Left cardiac atrium (tissue), 4 donors: ENCODE data around the gene TMEM135. TPM values are rescaled to one million over a fixed set of nuclear protein-coding genes. Genes with fewer than 3 reads are reported as not detected.

Experiments
- ATAC-seq, 2 donors: fragments of 200-7000 bp; cut with Tn5 transposase; one replicate each; pipeline ENCODE4 v1.9.1; 2020; ENCODE audit warnings: mild to moderate bottlenecking in 2 of 2, moderate library complexity in 2 of 2
- DNase-seq: peaks from one replicate; pipeline ENCODE4 v3.0.0-alpha.2; 2020
- intact Hi-C, 2 donors: fragments of 100-400 bp; cut with DNase I; formaldehyde crosslinking; loops; one replicate each; pipeline versions ENCODE4 v1.14.1 to v1.15.1; 2022 to 2023
- total RNA-seq, 2 donors: library from RNA; stranded (reverse); fragmentation: NEBNext Ultra II Directional; extraction: Animal tissue kit (Norgen Biotek cat#: 25700); gene quantifications; one replicate each; pipeline ENCODE4 v1.2.1, GENCODE V29; 2021
- donor health status: DM: no; HTN: yes; CAD: no.
- donor health status: DM: no; HTN: yes; CAD: no; lungs with severe emphysema.
- donor health status: DM: yes; HTN: yes; CAD: no.
- donor health status: Dilated cardiomyopathy.

The TMEM135 gene
- total RNA-seq, 2 donors from 2014 or later, result 23.1 to 30.8 TPM

DNA sequence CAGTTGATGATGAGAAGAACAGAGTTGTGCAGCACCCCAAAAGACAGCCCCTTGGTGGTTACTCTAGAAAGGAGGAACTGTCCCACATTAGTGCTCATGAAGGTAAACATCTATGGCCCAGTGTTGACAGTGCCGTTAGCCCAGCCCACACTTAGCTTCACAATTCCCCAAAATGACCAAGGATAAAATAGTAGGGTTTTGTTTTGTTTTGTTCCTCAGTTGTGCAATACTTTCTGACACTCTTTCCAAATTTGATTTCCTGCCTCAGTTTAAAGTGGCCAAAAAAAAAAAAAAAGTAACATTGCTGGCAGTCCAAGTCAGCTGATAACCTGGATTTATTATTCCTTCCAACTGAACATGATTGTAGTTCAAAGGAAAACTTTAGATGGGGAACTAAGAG is 269.4 kb downstream of the TMEM135 start:
- intact Hi-C loops, result no loop called here
- ATAC-seq (peak; percentile 35 to 62), DNase-seq (no peak)

DNA sequence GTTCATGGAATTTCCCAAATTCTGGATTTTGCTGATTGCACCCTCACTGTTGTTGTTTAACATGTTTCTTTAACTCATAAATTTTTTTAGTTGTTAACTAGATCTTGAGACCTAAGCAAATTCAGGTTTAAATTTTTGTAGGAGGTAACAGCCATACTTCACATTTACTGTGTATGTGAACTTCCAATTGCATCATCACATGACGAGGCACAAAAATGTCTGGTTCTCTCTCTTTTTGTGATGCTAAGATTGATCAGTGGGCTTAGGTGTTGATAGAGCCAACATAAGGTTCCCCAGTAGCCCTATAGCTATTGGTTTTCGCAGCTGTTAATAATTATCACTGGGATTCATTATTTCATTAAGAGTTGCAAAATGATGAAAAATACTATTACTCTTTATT is 277.5 kb downstream of the TMEM135 start:
- intact Hi-C loops, result no loop called here

DNA sequence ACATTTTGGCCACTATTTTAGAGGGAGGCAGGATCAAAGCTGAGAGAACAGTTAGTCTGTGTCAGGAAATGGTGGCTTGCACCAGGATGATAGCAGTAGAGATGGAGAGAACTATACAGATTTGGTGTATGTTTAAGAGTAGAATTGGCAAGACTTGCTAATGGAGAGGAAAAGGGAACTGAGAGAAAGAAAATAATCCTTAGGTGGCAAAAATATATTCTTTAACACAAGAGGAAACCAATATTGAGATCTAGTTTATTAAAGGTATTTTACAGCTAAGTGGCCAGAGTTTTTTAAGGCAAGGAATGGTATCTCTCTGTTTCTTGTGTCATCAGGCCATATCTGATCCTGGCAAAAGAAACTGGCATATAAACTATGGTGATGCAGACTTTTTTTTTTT is 278.8 kb downstream of the TMEM135 start:
- DNase-seq (no peak), ATAC-seq (no peak)
- intact Hi-C loops, result no loop called here

More for the DNA sequence above, 277.5 kb downstream of the TMEM135 start:
- DNase-seq (no peak), ATAC-seq (no peak)

DNA sequence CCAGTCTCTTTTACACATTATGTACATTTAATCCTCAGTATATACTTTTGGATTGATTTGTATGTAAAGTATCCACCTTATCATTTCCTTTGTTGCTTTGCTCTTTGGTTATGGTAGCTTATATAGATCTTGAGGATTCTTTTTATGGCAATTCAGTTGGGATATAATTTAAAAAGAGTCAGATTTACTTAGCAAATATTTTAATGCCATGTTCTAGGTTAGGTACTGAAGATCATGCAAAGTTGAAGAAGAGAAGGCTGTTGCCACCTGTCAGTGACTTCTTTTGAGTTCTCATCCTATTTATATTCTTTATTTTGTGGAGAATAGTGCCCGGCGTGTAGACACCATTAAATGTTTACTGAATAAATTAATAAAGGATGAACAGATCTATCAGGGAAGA is 279.7 kb downstream of the TMEM135 start:
- DNase-seq, result no peak
- intact Hi-C loops, result no loop called here
- no peak for ATAC-seq

DNA sequence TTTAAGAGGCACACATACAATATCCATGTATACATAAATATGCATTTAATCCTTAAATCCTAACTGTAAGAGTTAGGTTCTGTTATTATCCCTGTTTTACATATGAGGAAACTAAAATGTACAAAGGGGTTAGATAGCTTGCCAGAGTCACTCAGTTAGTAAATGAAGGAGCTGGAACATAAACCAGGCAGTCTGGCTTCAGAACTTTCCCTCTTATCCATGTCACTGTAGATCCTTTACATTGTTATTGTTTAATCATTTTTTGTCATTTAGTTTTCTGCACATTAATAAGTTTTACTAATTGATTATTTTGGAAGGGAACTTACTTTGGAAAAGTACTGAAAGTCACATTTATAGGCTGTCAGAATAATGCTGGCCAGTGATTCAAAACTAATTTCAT is 282.4 kb downstream of the TMEM135 start:
- intact Hi-C loops, result no loop called here
- DNase-seq (no peak), ATAC-seq (no peak)

DNA sequence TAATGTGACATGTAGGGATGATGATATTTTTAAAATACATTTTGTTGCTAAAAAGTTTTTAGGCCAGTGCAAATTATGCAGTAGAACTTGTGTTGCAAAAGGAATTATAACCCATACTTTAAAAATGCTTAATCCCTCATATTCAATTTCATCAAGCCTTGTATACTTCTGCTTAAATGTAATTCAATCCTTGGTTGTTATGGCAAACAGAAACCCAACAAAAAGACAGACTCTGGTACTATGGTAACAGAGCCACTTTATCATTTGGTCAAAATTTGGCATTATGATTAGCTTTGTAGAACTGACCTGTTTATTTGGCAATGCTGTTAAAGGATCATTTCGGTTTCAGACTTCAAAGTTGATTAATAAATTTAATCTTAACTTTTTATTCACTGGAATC is 284.8 kb downstream of the TMEM135 start:
- intact Hi-C loops, result no loop called here
- no peak for DNase-seq
- ATAC-seq, result no peak

DNA sequence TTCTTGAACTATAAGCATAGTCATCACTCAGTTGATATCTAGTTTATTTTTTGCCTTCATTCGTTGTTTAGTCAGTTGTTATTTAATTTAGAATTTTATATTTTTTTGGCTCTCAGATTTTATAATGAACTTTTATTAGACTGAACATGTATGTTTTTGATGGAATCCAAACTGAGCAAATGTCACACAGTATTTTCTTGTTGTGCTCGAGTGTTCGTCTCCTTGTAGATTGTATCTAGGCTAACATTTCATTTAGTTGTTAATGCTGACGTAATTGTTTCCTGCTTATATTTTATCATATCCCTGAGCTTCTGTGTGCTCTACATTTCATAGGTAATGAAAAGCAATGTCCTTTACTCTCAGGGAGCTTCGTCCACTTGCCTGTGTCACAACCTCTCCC is 286.2 kb downstream of the TMEM135 start:
- intact Hi-C loops, result no loop called here
- ATAC-seq (no peak), DNase-seq (no peak)

DNA sequence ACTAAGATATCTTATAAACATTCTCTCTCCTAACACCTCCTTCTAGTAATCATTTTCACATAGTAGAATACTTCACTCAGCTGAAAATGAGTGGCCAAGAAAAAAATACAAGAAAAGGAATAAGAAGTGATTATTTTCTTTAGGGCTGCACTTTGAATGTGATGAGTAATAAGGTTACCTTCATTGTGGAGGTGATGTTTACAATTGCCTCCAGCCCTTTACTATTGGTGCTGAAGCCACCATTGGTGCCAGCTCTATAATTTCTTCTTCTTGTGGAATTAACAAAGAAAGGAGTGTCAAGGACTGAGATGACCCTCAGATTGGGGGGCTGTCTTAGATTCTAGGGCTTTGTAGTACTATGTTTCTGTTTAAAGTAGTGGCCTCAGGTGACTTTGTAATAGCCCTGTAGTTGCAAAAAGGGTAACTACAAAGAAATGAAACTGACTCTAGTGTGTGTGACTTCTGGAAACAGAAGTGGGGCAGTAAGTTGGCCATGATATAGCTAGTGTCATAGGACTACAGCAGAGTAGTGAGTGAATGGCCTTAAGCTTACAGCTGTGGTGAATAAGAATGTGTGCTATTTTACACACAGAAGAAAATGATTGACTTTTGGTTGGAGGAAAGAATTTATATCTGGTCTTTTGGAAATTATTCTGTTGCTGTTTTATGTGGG is 287.2 kb downstream of the TMEM135 start:
- intact Hi-C loops, result no loop called here
- DNase-seq, result no peak

DNA sequence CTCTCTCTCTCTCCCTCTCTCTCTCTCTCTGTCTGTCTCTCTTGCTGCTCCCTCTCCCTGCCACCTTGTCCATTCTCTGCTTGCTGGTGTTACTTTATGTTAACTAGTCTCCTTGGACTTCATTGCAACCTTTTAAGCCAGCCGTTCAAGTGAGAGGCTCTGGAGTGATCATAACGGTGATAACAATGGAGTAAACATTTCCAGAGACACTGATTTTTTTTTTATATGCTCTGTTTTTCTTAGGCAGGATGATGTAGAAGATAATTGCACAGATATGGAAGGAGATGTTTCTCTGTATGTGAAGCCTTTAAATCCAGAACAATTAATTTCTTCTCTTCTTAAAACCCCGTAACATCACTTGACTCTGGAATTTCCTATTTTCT is 287.7 kb downstream of the TMEM135 start:
- ATAC-seq, result no peak
- intact Hi-C loops, result no loop called here

More for the DNA sequence above, 287.2 kb downstream of the TMEM135 start:
- ATAC-seq, result no peak

DNA sequence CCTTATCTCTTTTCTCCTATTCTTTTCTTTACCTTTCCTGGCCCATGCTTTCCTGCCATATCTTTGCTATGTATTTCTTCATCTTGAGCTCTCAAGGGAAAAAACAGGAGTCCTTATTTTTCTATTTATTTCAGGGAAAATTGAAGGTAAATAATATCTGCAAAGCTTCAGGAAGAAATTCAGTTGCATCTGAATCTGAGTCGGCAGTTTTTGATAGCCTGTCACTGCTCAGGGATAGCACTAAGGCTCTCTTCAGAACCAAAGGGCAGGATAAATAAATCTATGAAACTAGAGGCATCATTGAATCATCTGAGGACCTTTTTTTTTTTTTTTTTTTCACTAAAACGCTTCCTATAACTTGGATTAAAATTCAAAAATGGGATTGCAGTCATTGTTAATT is 288.9 kb downstream of the TMEM135 start:
- no peak for DNase-seq
- no peak for ATAC-seq
- intact Hi-C loops, result no loop called here

More for the DNA sequence above, 287.7 kb downstream of the TMEM135 start:
- DNase-seq, result no peak

DNA sequence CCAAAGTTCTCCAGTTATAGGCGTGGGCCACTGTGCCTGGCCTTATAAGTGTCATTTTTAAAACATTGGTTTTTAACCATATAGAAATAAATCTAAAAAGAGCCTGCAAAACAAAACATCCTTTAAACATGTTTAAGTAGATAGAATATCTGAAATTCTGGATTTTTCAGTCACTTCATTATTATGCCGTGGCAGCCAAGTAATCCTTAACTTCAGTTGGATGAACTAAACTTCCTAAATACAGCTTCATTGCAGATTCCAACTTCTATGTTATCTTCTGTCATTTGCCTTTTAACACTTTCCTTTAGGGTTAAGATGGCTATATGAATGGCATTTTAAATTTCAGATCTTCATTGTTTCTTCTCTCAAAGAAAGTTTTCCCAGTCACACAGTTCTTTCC is 291.4 kb downstream of the TMEM135 start:
- no peak for DNase-seq
- intact Hi-C loops, result no loop called here
- no peak for ATAC-seq

DNA sequence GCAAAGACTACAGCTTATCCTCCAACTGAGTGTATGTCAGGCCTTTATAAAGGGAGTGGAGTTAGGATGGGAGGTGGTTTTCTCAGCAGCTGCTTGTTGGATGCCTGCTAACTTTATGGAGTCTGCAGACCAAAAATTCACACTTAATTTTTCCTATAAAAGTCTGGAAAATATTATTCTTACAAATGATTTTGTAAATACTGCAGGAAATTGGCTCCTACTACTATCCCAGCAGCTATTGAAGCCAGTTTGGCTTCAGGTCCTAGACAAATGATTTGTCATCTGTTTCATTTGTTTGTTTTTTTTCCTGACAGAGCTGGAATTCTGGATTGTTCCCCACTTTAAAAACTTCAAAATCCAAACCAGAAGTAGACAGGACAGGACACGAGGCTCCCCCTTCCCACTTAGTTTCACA is 292.5 kb downstream of the TMEM135 start:
- DNase-seq, result no peak
- ATAC-seq, result peak; percentile 63 to 64
- intact Hi-C loops, result no loop called here

DNA sequence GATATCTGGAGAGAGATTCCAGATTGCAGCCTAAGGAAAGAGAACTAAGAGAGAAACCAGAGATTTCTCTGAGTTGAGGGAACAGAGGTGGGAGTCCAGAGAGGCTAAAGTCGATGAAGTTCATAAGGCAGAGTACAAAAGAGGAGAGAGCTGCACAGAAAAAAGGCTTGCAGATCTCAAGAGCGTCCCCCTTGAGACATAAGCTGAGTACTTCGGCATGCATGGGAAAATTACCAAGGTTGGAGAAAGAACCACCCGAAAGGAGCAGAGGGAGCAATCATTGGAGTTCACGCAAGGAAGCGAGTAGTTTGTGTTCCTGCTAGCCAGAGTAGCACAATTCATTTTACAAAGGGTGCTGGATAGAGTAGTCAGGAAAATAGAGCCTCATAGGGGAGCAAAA is 293.5 kb downstream of the TMEM135 start:
- intact Hi-C loops, result no loop called here
- no peak for DNase-seq
- peak; percentile 71 to 75 for ATAC-seq

DNA sequence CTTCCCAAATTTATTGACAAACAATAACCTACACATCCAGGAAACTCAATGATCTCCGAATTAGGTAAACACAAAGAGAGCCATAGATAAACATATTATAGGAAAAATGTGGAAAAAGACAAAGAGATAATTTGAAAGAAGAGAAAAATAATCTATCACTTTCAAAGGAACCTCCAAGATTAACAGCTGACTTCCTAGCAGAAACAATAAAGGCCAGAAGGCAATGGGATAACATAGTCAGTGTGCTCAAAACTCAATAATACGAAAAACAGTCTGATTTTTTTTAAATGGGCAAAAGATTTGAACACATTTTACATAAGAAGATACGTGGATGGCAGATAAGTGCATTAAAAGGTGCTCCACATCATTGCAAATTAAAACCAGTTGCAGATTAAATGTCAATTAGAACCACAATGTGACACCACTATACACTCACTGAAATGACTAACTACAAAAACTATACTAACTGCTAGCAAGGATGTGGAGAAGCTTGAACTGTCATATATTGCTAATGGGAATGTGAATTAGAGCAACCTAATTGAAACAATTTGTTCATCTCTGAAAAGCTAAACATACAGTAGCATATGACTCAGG is 300.4 kb downstream of the TMEM135 start:
- intact Hi-C loops, result no loop called here
- DNase-seq (no peak), ATAC-seq (no peak)

DNA sequence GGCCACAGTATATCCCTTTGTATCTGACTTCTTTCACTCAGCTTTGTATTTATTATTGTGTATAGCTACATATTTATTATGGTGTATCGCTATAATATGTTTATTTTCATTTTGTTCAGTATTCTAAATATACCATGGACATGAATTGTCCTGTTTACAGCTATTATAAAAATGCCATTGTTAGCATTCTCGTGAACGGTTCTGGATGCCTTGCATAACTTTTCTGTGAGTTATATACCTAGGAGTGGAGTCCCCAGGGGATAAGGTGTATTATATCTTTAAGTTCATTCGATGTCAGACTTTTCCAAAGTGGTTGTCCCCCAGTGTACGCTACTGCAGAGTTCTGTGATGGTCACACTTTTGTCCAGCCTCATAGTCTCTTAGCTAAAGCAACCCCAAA is 301.7 kb downstream of the TMEM135 start:
- ATAC-seq, result no peak
- no peak for DNase-seq
- intact Hi-C loops, result no loop called here

DNA sequence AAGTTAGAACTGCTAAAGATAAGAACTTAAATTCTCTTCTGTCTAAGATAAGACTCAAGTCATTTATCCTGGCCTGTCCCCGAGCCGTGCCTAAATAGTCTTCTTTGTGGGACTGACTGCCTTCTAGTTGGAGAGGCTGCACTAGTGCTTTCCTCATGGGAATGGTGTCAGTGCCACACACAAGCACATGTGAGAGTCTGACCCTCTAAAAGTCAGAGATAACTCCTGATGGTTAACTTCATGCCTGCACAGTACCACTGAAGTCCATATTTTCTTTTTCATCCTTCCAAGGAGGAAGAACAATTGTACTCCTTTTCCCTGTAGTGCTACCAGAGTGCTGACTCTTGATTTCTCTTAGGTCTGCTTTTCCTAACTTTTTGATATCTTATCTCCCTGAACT is 309.7 kb downstream of the TMEM135 start:
- intact Hi-C loops, result no loop called here
- ATAC-seq (no peak), DNase-seq (no peak)

DNA sequence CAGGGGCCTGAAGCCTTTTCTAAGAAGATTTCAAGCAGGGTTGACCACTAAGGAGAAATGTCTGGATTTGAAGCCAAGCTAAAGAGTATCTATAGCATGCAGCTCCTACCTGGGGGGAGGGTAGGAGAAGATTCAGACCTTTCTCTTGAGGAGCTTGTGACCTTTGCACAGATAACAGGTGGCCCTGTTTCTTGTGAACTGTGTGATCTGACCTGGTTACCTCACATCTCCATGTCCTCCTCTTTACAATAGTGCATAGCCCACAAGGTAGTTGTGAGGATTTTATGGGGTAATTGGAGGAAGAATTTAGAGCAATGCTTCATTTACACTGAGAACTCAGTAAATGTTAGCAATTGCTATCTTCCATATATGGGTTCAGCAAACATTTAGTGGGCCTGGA is 310.1 kb downstream of the TMEM135 start:
- DNase-seq (no peak), ATAC-seq (no peak)
- intact Hi-C loops, result no loop called here

DNA sequence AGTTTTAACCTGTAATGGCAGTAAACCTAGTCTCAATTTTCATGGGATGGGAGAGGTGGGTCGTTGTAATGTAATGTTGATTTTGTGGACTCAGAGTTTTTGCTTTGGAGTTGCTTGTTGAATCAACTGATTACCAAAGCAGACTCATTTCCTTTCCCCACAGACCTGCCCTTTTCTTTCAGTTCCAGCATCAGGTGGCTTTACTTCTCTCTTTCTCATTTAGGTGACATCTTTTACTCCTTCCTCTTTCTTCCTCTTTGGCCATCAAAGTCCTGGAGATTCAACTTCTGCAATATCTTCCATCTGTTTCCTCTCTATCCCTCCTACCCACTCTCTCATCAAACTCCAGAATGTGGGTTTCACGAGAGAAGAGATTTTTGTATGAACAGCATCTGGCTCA is 313.9 kb downstream of the TMEM135 start:
- no peak for ATAC-seq
- no peak for DNase-seq
- intact Hi-C loops, result loop anchor here in 1 of 2 donors (10.0 kb wide), 1 partner anchor 1193 kb away; no protein-coding TSS in a partner anchor

DNA sequence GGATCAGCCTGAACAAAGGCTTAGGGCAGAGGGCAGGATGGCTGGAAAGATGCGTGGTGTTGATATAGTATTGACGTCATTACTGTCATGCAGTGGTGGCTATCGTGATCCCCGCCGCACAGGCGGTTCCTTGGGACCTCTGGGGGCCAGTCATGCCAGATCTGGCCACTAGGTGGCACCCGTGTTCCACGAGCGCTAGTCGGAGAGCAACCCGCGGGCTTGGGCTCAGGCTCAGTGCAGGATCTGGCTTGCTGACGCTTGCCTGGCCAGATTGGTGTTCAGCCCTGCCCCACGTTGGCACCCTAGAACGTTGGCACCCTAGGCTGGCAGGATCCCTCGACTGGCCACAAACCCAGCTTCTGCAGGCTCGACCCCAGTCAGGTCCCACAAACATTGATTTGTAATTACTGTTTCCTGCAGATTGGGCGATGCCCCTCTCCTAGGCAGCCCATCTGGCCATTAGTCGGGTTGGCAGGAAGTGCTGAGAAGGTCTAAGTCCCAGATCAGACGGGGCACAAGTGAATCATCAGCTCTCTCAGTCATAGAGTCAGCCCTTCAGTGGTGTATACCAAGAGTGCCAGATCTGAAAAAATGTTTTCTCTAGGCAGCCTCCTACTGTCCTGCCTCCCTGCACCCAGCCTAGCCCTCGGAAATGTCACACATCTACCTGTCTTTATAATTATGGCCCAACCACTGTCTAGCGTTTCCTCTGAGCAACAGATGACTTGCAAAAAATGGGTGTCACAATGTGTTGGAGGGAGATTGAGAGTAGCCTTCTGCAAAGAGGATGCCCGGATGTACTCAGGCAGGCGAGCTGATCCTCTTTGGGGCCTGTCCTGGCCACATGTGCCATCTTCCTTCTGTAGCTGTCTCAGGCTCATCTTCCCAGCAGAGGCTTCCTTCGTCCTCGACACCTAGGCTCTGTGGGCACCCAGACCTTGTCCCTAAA is 315.3 kb downstream of the TMEM135 start:
- intact Hi-C loops, result loop anchor here in 1 of 2 donors (1.0 to 10.0 kb wide), 2 partner anchors 68 to 1192 kb away; no protein-coding TSS in a partner anchor
- ATAC-seq (peak; percentile 92 to 95), DNase-seq (peak; percentile 87)

DNA sequence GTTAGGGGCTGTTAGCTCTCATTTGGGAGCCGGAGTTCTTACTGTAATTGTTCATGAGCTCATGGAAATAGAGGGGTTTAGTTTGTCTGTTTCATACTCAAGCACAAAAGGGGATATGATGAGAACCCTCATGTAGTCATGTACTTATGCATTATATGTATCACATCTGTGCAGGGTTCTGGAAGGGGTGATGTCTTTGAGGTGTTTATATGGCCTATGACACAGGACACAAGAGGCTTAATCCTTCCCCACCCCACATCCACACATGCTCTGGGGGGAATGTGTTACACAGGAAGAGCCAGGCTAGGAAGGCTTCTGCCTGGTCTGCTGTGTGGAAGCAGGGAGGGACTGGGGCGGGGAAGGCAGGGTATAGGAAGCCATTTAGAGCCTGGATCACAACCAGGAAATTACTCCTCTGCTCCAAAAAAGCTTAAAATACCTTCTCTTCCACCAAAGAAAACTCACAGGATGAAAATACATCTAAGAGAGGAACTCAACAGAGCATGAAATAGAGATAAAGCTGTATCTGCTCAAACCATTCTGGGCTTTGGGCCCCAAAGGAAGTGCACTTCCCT is 316.1 kb downstream of the TMEM135 start:
- no peak for ATAC-seq
- DNase-seq, result no peak
- intact Hi-C loops, result loop anchor here (1.0 to 10.0 kb wide), 3 partner anchors 67 to 1191 kb away; no protein-coding TSS in a partner anchor
